HepG2 (cell line): ENCODE data around the gene PACS1. TPM values are rescaled to one million over a fixed set of nuclear protein-coding genes. Genes with fewer than 3 reads are reported as not detected.

Experiments used
- ATAC-seq: fragments of 200-7000 bp; cut with Tn5 transposase; 3 replicates; pipeline ENCODE4 v1.9.1; 2020; ENCODE audit warnings: mild to moderate bottlenecking, moderate library complexity
- BruUV-seq: library from RNA; stranded (reverse); fragments of 400-500 nt; replicated peaks from 2 replicates; lab custom pipeline; 2021; lab: Mats Ljungman, UMichigan
- CTCF ChIA-PET: fragments of 300-600 bp; formaldehyde crosslinking; extraction: SDS; loops from one replicate; lab custom pipeline; 2021; ENCODE audit warnings: low total read pairs, inconsistent platforms, low intra/inter-chr PET ratio; lab: Yijun Ruan, JAX
- POLR2A ChIA-PET: fragments of 350-600 bp; sonication (Branson Sonifier 250); formaldehyde crosslinking; loops from one replicate; lab custom pipeline; 2020; ENCODE audit warnings: antibody characterized with exemption, inconsistent platforms; lab: Yijun Ruan, JAX
- DNase-seq: peaks from one replicate; pipeline ENCODE4 v3.0.0-alpha.2; 2015; ENCODE audit warnings: low spot score
- FAIRE-seq: peaks from 3 replicates; lab custom pipeline; 2011; peaks lifted over from hg19 to GRCh38; lab: Jason Lieb, UNC
- H2AFZ ChIP-seq: one replicate; pipeline ENCODE4 v1.6.1; 2011; ENCODE audit warnings: low read length, inconsistent platforms
- H3K27ac ChIP-seq: fragments of 300-600 bp; 3 replicates; pipeline ENCODE4 v1.8.0; 2011; ENCODE audit warnings: mixed run types, mild to moderate bottlenecking, mixed read lengths, low read length, inconsistent platforms; ENCODE audit not compliant: insufficient read depth; ENCODE audit errors: extremely low read length
- H3K27me3 ChIP-seq, 2 experiments: fragments of 200-600 bp in 1 of 2; 2 replicates in 1 of 2; 3 replicates in 1 of 2; pipeline versions ENCODE4 v1.6.0 to v1.8.0; 2011; ENCODE audit warnings: low read length in 2 of 2, mild to moderate bottlenecking in 2 of 2, moderate library complexity in 2 of 2, inconsistent platforms in 1 of 2; ENCODE audit not compliant: insufficient read depth in 2 of 2, control insufficient read depth in 1 of 2
- H3K36me3 ChIP-seq, 2 experiments: fragments of 200-600 bp in 1 of 2; replicated peaks in 1 of 2; 2 replicates in 1 of 2; 3 replicates in 1 of 2; pipeline versions ENCODE4 v1.5.1 to v1.8.0; 2011; ENCODE audit warnings: low read length in 2 of 2, inconsistent platforms in 1 of 2; ENCODE audit not compliant: insufficient read depth in 2 of 2, control insufficient read depth in 1 of 2
- H3K4me1 ChIP-seq: 2 replicates; pipeline ENCODE4 v1.5.1; 2012; ENCODE audit warnings: low read length, inconsistent platforms; ENCODE audit not compliant: insufficient read depth
- H3K4me2 ChIP-seq: 2 replicates; pipeline ENCODE4 v1.6.0; 2011; ENCODE audit warnings: low read depth, low read length, inconsistent platforms
- H3K4me3 ChIP-seq, 3 experiments: fragments of 200-600 bp in 1 of 3; sonication (generic), shearing (Covaris generic) in 1 of 3; replicated peaks in 1 of 3; 2 replicates each; pipeline ENCODE4 v1.5.1; 2011 to 2016; ENCODE audit warnings: low read length in 3 of 3, inconsistent platforms in 2 of 3, low read depth in 2 of 3, mild to moderate bottlenecking in 2 of 3, control low read depth in 1 of 3, mixed read lengths in 1 of 3; ENCODE audit not compliant: insufficient read depth in 1 of 3
- H3K79me2 ChIP-seq: one replicate; pipeline ENCODE4 v1.6.1; 2011; ENCODE audit warnings: low read length, inconsistent platforms; ENCODE audit not compliant: insufficient read depth
- H3K9ac ChIP-seq: 2 replicates; pipeline ENCODE4 v1.6.0; 2011; ENCODE audit warnings: mild to moderate bottlenecking, low read depth, low read length, inconsistent platforms; ENCODE audit not compliant: insufficient read depth
- H3K9me3 ChIP-seq: 2 replicates; pipeline ENCODE4 v1.5.1; 2012; ENCODE audit warnings: mild to moderate bottlenecking, low read length
- H4K20me1 ChIP-seq: 2 replicates; pipeline ENCODE4 v1.6.0; 2011; ENCODE audit warnings: inconsistent platforms, mild to moderate bottlenecking, low read length, moderate library complexity; ENCODE audit not compliant: insufficient read depth
- ISL2 ChIP-seq: sonication (generic); formaldehyde crosslinking; IDR thresholded peaks from 2 replicates; pipeline ENCODE4 v1.5.0; 2020; ENCODE audit warnings: missing genetic modification reagents
- JDP2 ChIP-seq: sonication (generic); formaldehyde crosslinking; IDR thresholded peaks from 2 replicates; pipeline ENCODE4 v1.8.1; 2022; ENCODE audit warnings: missing genetic modification reagents, borderline replicate concordance
- KDM3A ChIP-seq: IDR thresholded peaks from 2 replicates; pipeline ENCODE4 v1.6.1; 2018; ENCODE audit warnings: low read depth, missing compliant biosample characterization
- NAIF1 ChIP-seq: sonication (generic); formaldehyde crosslinking; IDR thresholded peaks from 2 replicates; pipeline ENCODE4 v1.5.0; 2020; ENCODE audit warnings: mild to moderate bottlenecking, missing genetic modification reagents, borderline replicate concordance
- NR2F1 ChIP-seq, 2 experiments: fragments of 450-650 bp in 1 of 2; formaldehyde crosslinking in 1 of 2; IDR thresholded peaks; 2 replicates each; pipeline versions ENCODE4 v1.5.0 to v1.6.1; 2016 to 2020; ENCODE audit warnings: mild to moderate bottlenecking in 1 of 2, missing compliant biosample characterization in 1 of 2, missing genetic modification reagents in 1 of 2, moderate library complexity in 1 of 2
- SPEN ChIP-seq: sonication (generic); formaldehyde crosslinking; IDR thresholded peaks from 2 replicates; pipeline ENCODE4 v1.5.1; 2020; ENCODE audit warnings: low read depth, mild to moderate bottlenecking, missing genetic modification reagents
- SYNCRIP ChIP-seq: fragments of 200-400 bp; formaldehyde crosslinking; IDR thresholded peaks from 2 replicates; pipeline ENCODE4 v1.6.1; 2018; ENCODE audit warnings: mild to moderate bottlenecking, low read depth, low read length; ENCODE audit not compliant: insufficient read depth
- ZBTB40 ChIP-seq, 2 experiments: fragments of 450-650 bp in 1 of 2; sonication (generic) in 1 of 2; formaldehyde crosslinking in 1 of 2; IDR thresholded peaks; 2 replicates each; pipeline versions ENCODE4 v1.6.1 to v1.8.0; 2016 to 2022; ENCODE audit warnings: antibody characterized with exemption in 1 of 2, mild to moderate bottlenecking in 1 of 2, missing genetic modification reagents in 1 of 2
- ZBTB7B ChIP-seq: sonication (generic); formaldehyde crosslinking; IDR thresholded peaks from 2 replicates; pipeline ENCODE4 v1.4.0; 2020; ENCODE audit warnings: missing genetic modification reagents
- ZNF263 ChIP-seq: sonication (generic); formaldehyde crosslinking; IDR thresholded peaks from 2 replicates; pipeline ENCODE4 v1.4.0; 2020; ENCODE audit warnings: missing genetic modification reagents
- ZNF510 ChIP-seq: sonication (generic); formaldehyde crosslinking; IDR thresholded peaks from 2 replicates; pipeline ENCODE4 v1.4.0; 2020; ENCODE audit warnings: low read depth, mild to moderate bottlenecking, missing genetic modification reagents
- ZNF724P ChIP-seq: sonication (generic); formaldehyde crosslinking; IDR thresholded peaks from 2 replicates; pipeline ENCODE4 v1.8.0; 2022; ENCODE audit warnings: missing genetic modification reagents, borderline replicate concordance
- ZNF740 ChIP-seq: sonication (generic); formaldehyde crosslinking; IDR thresholded peaks from 2 replicates; pipeline ENCODE4 v1.4.0; 2020; ENCODE audit warnings: missing genetic modification reagents
- WGBS: methylation state at CpG from one replicate; pipeline ENCODE4 v1.1.6; 2017; ENCODE audit warnings: low lambda C conversion rate; 5-methylcytosine and 5-hydroxymethylcytosine counted together
- in situ Hi-C: cut with HindIII; loops from 2 replicates; pipeline ENCODE4 v1.10.0; 2017; ENCODE audit warnings: low pct_unique_long_range_greater_than_20kb; ENCODE audit not compliant: extremely low pct_ligation_motif_present
- intact Hi-C: fragments of 100-400 bp; cut with micrococcal nuclease; formaldehyde crosslinking; loops from one replicate; pipeline ENCODE4 v1.10.0; 2022; ENCODE audit not compliant: unreplicated experiment
- polyA plus RNA-seq, 8 experiments: library from polyadenylated mRNA; depleted of rRNA in 3 of 8; stranded (reverse) in 7 of 8; unstranded in 1 of 8; fragments of >200 nt; fragmentation: Illumina TruSeq in 4 of 8; extraction: Trizol in 4 of 8; gene quantifications; 2 replicates each; pipeline versions ENCODE4 v1.2.1 to v1.2.3, GENCODE V29; 2011 to 2016; ENCODE audit warnings: low read depth in 4 of 8, missing spikeins in 1 of 8, mixed read lengths in 1 of 8; ENCODE audit not compliant: insufficient read depth in 1 of 8
- total RNA-seq, 5 experiments: library from RNA; depleted of rRNA; stranded (reverse); fragments of >200 nt; fragmentation: Illumina TruSeq; extraction: Trizol; gene quantifications; 2 replicates each; pipeline ENCODE4 v1.2.3, GENCODE V29; 2016; ENCODE audit warnings: low read depth in 1 of 5

Gene PACS1
- total and polyA plus RNA-seq, 2 of the 13 experiments (the other 11 are each of a cell fraction or from before 2014, with no cell fraction given), result 7.6 to 8.6 TPM

GRCh38 chr11:66123902-66124301 lies 53.8 kb downstream of the PACS1 start:
- Histone ChIP-seq H3K9ac (no peak overlapping the region), H3K36me3 (no peaks in the 10 kb centered on the region; a peak in 1 of 5 replicates), H3K27me3 (no peaks in the 10 kb centered on the region), H3K79me2 (no peaks in the 10 kb centered on the region), H4K20me1 (no peaks in the 10 kb centered on the region), H3K4me2 (no peak overlapping the region), H3K27ac (no peak overlapping the region), H3K9me3 (no peaks in the 10 kb centered on the region), H3K4me3 (no peak overlapping the region), H2AFZ (no peak overlapping the region), H3K4me1 (peaks cover 32% of the 10 kb centered on the region)
- ChIA-PET CTCF (no interaction called here), POLR2A (no interaction called here)
- intact Hi-C loops (no loop called here), in situ Hi-C loops (no loop called here)
- no peak for DNase-seq
- TF ChIP-seq KDM3A, result no peak
- TF ChIP-seq ZNF510, result no peak
- no peak for TF ChIP-seq ISL2 (CRISPR knock-in tag)
- TF ChIP-seq ZNF724P, result no peak
- TF ChIP-seq NAIF1, result no peak
- no peak for TF ChIP-seq ZNF263 (CRISPR knock-in tag)
- no peak for TF ChIP-seq SPEN (CRISPR knock-in tag)
- no peak for TF ChIP-seq NR2F1 (CRISPR knock-in tag; IDR thresholded peaks at IDR 0.05)
- TF ChIP-seq ZBTB7B, result no peak
- TF ChIP-seq JDP2 (CRISPR knock-in tag), result no peak
- TF ChIP-seq SYNCRIP, result no peak
- no peak for TF ChIP-seq ZNF740
- TF ChIP-seq ZBTB40 (IDR thresholded peaks at IDR 0.05), result no peak
- TF ChIP-seq ZBTB40 (CRISPR knock-in tag; IDR thresholded peaks at IDR 0.05), result no peak
- no TSS peak for BruUV-seq
- no peak for ATAC-seq
- WGBS, result 94% methylated on average over 6 of the region's 6 CpGs
- FAIRE-seq, result no peak
